ENCODE results near the gene RACGAP1. TPM values are rescaled to one million over a fixed set of nuclear protein-coding genes. Genes with fewer than 3 reads are reported as not detected.
A peak's percentile ranks its signal among the peaks of the same experiment; 100 is the strongest.

Gene RACGAP1
- total RNA-seq, 1 experiment from 2014 or later: 152 TPM

DNA sequence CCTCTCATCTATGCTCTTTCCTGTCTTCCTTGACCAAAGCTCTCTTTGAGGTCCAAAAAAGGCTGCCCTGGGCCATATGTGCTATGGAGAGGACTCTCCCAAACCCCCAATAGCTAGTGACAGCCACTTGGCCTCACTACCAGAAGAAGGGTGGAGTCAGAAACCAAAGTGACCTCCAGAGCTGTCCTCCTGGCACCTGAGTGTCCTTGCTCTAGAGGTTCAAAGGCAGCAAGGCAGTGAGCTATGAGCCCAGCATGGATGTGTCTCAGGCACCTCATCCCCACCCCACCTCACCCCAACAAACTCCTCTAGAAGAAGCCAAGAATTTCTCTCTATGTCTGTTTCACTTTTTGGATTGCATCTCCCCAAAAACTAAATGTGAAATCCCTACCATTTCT lies 67.7 kb downstream of the RACGAP1 start:
- Histone ChIP-seq H3K27ac (no peak overlapping the region), H3K9me3 (replicated peaks) (no peaks in the 10 kb centered on the region), H3K36me3 (no peaks in the 10 kb centered on the region), H3K27me3 (no peaks in the 10 kb centered on the region), H3K4me3 (no peak overlapping the region), H3K4me1 (peaks cover 24% of the 10 kb centered on the region)
- no peak for DNase-seq

DNA sequence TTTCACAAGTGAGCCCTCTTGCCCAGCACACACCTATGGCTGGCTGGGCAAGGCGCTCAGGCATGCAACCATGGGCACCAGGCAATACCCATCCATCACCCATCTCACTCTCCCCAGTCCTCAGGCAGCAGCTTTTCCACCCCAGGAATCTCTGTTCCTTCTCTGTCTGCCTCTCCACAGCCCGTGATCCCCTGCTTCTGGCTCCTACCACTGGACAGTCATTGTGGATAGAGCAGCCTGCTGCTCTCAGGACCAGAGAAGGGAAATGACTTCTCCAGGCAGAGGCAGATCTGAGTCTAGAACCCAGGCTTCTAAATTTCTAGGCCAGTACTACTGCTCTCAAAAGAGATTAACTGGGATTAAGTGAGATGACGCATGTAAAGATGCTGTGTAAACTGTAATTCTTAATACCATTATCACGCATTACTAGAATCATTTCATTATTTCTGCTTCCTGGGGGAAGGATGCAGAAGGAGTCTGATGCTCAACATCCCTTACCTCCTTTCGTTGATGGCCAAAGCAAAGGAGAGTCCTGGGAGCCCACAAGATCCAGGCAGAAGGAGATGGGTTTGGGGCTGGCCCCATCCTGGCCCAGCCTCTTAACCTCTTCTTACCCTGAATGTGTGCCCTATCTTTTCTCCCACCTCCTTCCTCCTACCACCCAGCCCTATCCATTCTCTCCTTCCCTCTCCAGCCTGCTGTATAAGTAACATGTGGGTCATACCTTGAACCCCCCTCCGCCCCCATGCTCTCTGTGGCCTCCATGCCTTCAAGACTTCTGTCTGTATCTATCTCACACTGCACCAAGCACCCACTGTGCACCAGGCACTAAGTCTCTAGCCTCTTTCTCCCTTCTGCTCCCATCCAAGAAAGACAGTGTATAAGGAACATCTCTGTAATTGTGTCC lies 68.4 kb downstream of the RACGAP1 start:
- H3K27me3 ChIP-seq: no peaks in the 10 kb centered on the region
- DNase-seq: peak in 1 of 2 experiments; percentile 30

DNA sequence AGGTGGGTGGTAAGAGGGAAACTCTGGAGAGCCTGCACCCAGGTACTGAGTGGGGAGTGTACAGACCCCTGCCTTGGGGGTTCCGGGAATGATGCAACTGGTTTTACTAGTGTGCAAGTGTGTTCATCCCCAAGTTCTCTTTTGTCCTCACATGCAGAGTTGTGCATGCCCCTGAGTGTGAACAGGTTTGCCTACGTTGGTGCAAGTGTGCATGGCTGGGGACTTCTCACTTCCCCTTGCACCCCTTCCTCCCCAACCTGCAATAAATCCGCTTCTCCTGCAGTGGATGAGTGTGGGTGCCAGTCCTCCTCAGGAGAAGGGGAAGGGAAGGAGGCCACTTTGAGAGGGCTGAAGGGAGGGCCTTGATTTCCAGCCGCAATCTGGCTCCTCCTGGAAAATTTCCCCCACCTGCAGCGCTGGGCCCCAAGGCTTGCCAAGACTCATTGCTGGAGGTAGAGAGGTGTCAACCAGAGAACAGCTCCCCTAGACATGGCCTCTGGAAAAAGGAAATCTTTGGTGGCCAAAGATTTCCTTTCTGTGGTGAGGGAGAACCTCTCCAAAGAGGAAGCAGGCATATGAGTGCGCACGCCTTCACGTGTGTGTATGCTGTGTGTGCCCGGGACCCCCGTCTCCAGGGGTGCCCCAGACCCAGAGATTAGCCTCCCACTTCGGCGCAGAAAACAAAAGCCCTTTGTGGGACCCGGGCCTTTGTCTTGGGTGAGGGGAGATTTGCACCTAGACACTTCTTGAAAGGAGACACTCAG lies 69.2 kb downstream of the RACGAP1 start:
- DNase-seq: no peak

More for the DNA sequence above, 68.4 kb downstream of the RACGAP1 start:
- H3K4me3 ChIP-seq: no peak overlapping the region
- H3K4me1 ChIP-seq: peaks cover 22% of the 10 kb centered on the region
- H3K9me3 ChIP-seq (replicated peaks): no peaks in the 10 kb centered on the region
- no peak overlapping the region for H3K27ac ChIP-seq
- no peaks in the 10 kb centered on the region for H3K36me3 ChIP-seq

DNA sequence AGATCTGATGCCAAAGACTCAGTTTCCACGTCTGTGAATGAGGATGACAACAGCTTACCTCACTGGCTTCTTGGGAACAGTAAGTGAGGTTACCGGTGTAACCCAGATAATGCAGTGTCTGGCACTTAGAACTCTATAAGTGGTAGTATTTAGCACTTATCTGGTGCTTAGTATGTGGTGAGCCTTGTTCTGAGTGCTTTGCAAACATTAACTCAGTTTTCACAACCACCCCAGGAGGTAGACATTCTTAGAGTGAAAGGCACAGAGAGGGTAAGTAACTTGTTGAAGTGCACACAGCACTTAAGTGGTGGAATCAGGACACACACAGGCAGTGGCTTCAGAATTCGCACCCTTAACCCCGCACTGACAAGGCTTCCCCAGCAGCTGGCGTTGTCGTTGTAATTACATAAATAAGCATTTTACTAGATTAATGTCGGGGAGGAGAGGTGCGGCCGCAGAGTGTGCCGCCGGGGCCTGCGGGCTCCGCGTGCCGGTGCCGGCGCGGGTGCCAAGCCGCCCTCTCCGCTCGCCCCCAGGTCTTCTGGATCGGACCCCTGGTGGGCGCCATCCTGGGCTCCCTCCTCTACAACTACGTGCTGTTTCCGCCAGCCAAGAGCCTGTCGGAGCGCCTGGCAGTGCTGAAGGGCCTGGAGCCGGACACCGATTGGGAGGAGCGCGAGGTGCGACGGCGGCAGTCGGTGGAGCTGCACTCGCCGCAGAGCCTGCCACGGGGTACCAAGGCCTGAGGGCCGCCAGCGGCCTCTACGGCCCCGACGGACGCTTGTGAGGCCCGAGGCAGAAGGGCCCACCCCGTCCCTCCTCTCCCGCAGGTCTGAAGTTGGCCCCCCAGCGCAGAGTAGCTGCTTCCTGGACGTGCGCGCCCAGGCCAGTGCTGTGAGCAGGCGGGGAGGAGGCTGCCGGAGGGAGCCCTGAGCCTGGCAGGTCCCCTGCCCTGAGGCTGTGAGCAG lies 70.1 kb downstream of the RACGAP1 start:
- no peaks in the 10 kb centered on the region for H3K36me3 ChIP-seq
- DNase-seq: no peak
- peaks cover 15% of the 10 kb centered on the region for H3K4me1 ChIP-seq
- no peak overlapping the region for H3K27ac ChIP-seq
- no peaks in the 10 kb centered on the region for H3K9me3 ChIP-seq (replicated peaks)
- no peak overlapping the region for H3K4me3 ChIP-seq
- no peaks in the 10 kb centered on the region for H3K27me3 ChIP-seq

More for the DNA sequence above, 69.2 kb downstream of the RACGAP1 start:
- Histone ChIP-seq H3K4me3 (no peak overlapping the region), H3K27me3 (no peaks in the 10 kb centered on the region), H3K4me1 (peaks cover 22% of the 10 kb centered on the region), H3K36me3 (no peaks in the 10 kb centered on the region), H3K9me3 (replicated peaks) (no peaks in the 10 kb centered on the region), H3K27ac (no peak overlapping the region)

DNA sequence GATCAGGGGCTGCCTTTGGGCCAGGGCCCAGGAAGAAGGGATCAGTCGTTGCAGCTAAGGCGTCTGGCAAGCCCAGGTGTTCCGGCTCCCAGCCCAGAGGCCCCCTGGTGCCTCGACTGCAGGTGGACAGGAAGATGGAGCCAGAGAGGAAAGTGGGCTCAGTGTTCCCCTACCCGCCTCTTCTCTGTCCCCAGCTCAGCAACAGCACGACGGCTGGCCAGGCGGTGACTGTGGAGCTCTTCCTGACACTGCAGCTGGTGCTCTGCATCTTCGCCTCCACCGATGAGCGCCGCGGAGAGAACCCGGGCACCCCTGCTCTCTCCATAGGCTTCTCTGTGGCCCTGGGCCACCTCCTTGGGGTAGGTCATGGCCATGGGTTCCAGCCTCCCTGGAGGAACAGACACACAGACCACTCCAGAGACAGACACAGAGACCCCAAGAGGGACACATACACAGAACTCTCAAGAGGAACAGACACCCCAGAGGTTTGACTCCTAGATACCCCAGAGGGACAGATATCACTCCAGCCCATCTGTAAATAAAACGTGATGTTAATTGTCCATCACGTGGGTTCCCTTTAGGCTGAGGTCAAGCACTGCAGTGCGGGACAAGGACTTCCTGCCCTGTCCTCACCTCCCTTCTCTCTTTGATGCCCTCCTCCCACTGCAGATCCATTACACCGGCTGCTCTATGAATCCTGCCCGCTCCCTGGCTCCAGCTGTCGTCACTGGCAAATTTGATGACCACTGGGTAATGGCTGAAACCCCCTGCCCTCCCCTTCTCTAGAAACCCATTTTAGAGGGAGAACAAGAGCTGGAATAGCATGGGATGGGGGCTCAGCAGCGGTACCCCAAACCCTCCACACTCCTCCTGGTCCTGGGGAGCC lies 71.1 kb downstream of the RACGAP1 start:
- Histone ChIP-seq H3K4me3 (no peak overlapping the region), H3K36me3 (no peaks in the 10 kb centered on the region), H3K27me3 (no peaks in the 10 kb centered on the region), H3K4me1 (peaks cover 5% of the 10 kb centered on the region), H3K9me3 (replicated peaks) (no peaks in the 10 kb centered on the region), H3K27ac (no peak overlapping the region)
- DNase-seq: peak in 1 of 2 experiments; percentile 52

DNA sequence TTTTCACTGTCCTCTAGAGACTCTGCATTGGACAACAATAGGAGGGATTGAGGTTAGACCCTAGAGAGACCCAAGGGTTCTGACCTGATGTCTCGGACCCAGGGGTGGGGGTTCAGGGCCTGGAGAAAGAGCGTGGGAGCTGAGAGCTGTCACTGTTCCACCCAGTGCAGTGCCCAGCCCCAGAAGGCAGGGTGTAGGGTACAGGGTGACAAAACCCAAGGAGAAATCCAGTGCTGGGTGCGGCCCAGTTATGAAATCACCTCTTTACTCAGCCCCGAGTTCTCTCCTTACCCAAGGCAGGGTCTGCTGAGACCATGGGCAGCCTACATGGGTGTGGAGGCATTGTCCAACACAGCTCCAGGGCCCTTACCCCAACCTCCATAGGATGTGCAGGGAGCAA lies 72.1 kb downstream of the RACGAP1 start:
- no peak for DNase-seq
- H3K4me1 ChIP-seq: peaks cover 3% of the 10 kb centered on the region; the same call in 1 of the 2 replicates
- H3K27me3 ChIP-seq: no peaks in the 10 kb centered on the region
- no peak overlapping the region for H3K4me3 ChIP-seq
- H3K27ac ChIP-seq: no peak overlapping the region
- H3K36me3 ChIP-seq: no peaks in the 10 kb centered on the region
- H3K9me3 ChIP-seq (replicated peaks): no peaks in the 10 kb centered on the region

DNA sequence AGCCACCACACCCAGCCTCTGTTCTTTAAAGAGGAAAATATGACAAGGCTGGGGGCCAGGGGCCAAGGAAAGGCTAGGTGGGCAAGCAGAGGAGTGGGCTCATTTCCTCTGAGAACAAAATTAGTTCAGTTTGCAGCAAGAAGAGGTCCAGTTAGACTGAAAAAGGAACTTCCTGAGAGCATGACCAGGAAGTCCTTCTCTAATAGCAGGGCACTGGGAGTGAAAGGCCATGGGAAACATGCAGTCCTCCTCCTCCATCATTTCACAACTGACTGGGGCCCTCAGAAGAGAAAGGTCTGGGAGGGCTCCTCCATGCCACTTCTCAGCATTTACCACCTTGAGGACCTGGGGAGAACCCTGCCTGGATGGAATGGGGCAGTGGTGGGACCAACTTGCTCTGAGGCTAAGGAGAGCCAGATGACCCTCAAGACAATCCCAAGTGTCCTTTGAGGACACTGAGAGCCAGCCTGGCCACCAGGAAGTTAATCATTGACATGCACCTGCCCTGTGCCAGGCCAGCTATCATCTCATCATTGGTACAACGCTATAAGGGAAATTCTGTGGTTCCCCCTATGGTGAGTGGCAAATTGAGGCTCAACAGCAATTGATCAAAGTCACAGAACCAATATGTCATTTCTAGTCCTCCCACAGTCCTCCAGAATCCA lies 72.8 kb downstream of the RACGAP1 start:
- no peaks in the 10 kb centered on the region for H3K27me3 ChIP-seq
- peaks cover 3% of the 10 kb centered on the region; the same call in 1 of the 2 replicates for H3K4me1 ChIP-seq

DNA sequence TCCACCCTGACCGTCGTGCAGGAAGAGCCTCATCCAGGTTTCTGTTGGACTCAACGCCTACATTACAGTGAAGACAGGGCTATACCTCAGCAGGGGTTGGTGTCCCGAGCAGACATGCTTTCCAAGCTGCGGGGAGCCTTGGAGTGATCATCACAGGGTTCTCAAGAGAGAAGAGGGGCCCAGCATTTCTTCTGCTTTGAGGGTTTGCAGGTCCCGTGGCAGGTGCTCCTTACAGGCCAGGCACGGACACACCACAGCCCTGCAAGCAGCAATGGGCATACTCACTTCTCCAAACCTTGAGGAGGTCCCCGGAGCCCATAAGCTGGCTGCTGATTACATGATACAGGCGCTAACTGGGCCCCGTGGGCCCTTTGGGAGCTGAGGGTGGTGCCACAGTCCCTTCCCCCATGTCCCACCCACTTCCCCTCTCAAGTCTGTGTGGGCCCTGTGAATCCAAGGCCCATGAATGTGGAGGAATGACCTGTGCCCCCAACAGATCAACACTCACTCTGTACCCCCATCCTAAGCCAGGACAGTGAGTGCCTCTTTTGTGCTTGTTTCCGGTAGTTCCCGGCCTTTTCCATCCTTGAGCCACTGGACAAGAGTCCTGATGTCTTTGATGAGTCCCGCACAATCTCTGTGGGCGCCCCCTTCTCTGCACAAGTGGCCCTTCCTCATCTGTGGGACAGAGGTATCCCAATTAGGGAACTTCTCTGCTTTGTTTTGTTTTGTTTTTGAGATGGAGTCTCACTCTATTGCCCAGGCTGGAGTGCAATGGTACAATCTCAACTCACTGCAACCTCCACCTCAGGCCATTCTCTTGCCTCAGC lies 73.7 kb downstream of the RACGAP1 start:
- no peak overlapping the region for H3K4me3 ChIP-seq
- no peaks in the 10 kb centered on the region for H3K9me3 ChIP-seq (replicated peaks)
- H3K27ac ChIP-seq: no peak overlapping the region
- DNase-seq: no peak
- peaks cover under 1% of the 10 kb centered on the region; the same call in 1 of the 2 replicates for H3K4me1 ChIP-seq
- no peaks in the 10 kb centered on the region for H3K27me3 ChIP-seq
- no peaks in the 10 kb centered on the region for H3K36me3 ChIP-seq

More for the DNA sequence above, 72.8 kb downstream of the RACGAP1 start:
- Histone ChIP-seq H3K27ac (no peak overlapping the region), H3K9me3 (replicated peaks) (no peaks in the 10 kb centered on the region), H3K36me3 (no peaks in the 10 kb centered on the region), H3K4me3 (no peak overlapping the region)
- DNase-seq: no peak

DNA sequence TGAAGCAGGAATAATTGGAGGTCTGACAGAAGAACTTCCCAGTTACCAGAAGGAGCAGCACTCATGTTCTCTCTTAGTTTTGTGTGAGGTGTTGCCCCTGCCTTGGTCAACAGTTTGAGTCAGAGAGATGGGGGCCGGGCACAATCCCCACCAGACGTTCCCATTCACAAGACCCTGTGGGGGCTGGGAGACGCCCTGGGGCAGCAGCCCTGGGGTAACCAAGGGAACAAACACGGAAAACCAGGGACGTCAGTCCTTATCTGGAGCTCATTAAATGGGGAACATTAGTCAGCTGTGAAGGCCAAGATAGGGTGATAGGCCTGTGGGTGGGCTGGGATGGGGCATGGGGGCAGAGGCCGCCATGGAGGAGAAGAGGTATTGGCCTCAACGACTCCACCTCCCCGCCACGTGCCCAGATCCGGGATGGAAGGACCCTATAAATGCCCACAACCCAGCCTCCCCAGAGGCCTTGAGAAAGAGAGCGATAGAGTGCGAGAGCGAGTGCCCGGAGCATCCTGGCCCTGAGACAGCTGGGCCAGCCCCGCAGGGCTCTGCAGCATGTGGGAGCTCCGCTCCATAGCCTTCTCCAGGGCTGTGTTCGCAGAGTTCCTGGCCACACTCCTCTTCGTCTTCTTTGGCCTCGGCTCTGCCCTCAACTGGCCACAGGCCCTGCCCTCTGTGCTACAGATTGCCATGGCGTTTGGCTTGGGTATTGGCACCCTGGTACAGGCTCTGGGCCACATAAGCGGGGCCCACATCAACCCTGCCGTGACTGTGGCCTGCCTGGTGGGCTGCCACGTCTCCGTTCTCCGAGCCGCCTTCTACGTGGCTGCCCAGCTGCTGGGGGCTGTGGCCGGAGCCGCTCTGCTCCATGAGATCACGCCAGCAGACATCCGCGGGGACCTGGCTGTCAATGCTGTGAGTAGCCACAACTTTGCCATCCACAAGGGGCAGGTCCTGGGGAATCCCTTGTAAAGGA lies 74.7 kb downstream of the RACGAP1 start, which contains the start of gene AQP2:
AQP2 (plus strand) TSS at position 465 of the 979 bp plus-strand sequence; CDS start at position 559, 94 bp downstream.
- no peak for DNase-seq
- H3K27ac ChIP-seq: no peak within 1 kb of the TSS
- H3K27me3 ChIP-seq: no peaks in the 10 kb centered on the region
- H3K36me3 ChIP-seq: no peaks in the 10 kb centered on the region
- no peaks in the 10 kb centered on the region for H3K4me1 ChIP-seq
- H3K9me3 ChIP-seq (replicated peaks): no peaks in the 10 kb centered on the region
- no peak within 1 kb of the TSS for H3K4me3 ChIP-seq

DNA sequence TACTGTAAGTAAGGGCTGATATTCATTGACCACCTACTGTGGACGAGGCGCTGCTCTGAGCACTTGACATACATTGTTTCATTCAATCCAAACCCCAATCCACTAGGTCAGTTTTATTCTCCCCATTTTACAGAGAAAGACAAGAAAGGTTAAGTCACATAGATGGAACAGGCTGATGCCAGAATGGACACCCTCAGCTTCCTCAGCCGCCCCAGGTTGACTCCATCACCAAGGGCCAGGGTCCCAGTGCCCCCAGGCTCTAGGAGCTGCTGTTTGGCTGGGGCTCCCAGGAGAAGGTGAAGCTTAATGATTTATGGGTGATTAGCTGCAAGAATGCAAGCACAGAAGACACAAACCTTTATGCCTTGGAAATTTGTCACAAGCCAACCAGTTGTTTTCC lies 75.4 kb downstream of the RACGAP1 start:
- H3K27ac ChIP-seq: no peak overlapping the region
- no peaks in the 10 kb centered on the region for H3K4me1 ChIP-seq
- no peak overlapping the region for H3K4me3 ChIP-seq
- H3K36me3 ChIP-seq: no peaks in the 10 kb centered on the region
- no peaks in the 10 kb centered on the region for H3K27me3 ChIP-seq
- no peaks in the 10 kb centered on the region for H3K9me3 ChIP-seq (replicated peaks)
- DNase-seq: no peak

All from SJCRH30 (cell line).